Stimulated activated CD4-positive, alpha-beta T cell treated with anti-CD3 and anti-CD28 coated beads, Interleukin-2, amount 100 ng/mL, for 4 hours (primary cell): ENCODE results near the gene MAB21L2.

Experiments
- DNase-seq: peaks from one replicate; pipeline ENCODE4 v3.0.0-alpha.2; 2020; ENCODE audit warnings: low read depth

Gene MAB21L2

GRCh38 chr4:150619042-150619441 is 37.1 kb downstream of the MAB21L2 start:
- no peak for DNase-seq

GRCh38 chr4:150624055-150624454 is 42.1 kb downstream of the MAB21L2 start:
- no peak for DNase-seq

GRCh38 chr4:150625033-150625432 is 43.1 kb downstream of the MAB21L2 start:
- DNase-seq: no peak

- no peak for DNase-seq
These were observed 46.1 kb downstream of the MAB21L2 start for GRCh38 chr4:150628073-150628472.

- no peak for DNase-seq
These were observed 50.7 kb downstream of the MAB21L2 start for GRCh38 chr4:150632639-150633038.
